Neural progenitor cell (in vitro differentiated cells): ENCODE results near the gene DARS1.

Experiments
- EZH2 ChIP-seq: fragments of 200-600 bp; sonication (generic); IDR thresholded peaks from 2 replicates; pipeline ENCODE4 v1.6.1; 2017; ENCODE audit warnings: antibody characterized with exemption, mild to moderate bottlenecking, moderate library complexity
- TF ChIP-seq, protein P1 (sequence below): fragments of 200-600 bp; sonication (generic); IDR thresholded peaks from 2 replicates; pipeline ENCODE4 v1.5.1; 2017; ENCODE audit warnings: antibody characterized with exemption, mild to moderate bottlenecking

DNA sequence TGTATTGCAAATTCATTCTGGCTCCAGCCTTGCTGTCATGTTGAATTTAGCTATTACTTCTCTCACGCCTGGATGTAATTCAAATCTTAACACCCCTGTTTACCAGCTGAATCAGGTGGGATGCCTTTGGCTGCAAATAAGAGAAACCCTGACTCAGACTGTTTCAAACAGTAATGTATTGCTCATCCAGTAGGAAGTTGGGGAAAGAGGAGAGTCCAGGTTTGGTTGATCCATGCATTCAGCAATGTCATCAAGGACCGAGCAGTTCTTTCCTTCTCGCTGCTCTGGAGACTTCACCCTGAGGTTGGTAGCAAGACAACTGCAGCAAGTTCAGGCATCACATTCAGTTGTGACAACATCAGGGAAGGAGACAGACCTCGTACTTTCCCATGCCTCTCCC lies 6.4 kb upstream of the DARS1 start:
- TF ChIP-seq, protein P1, sequence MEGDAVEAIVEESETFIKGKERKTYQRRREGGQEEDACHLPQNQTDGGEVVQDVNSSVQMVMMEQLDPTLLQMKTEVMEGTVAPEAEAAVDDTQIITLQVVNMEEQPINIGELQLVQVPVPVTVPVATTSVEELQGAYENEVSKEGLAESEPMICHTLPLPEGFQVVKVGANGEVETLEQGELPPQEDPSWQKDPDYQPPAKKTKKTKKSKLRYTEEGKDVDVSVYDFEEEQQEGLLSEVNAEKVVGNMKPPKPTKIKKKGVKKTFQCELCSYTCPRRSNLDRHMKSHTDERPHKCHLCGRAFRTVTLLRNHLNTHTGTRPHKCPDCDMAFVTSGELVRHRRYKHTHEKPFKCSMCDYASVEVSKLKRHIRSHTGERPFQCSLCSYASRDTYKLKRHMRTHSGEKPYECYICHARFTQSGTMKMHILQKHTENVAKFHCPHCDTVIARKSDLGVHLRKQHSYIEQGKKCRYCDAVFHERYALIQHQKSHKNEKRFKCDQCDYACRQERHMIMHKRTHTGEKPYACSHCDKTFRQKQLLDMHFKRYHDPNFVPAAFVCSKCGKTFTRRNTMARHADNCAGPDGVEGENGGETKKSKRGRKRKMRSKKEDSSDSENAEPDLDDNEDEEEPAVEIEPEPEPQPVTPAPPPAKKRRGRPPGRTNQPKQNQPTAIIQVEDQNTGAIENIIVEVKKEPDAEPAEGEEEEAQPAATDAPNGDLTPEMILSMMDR = no peak
- no peak for TF ChIP-seq EZH2
